Spleen (tissue), 11 donors: ENCODE data around the gene RNF17. TPM values are rescaled to one million over a fixed set of nuclear protein-coding genes. Genes with fewer than 3 reads are reported as not detected.

Experiments
- DNase-seq: peaks from one replicate; pipeline ENCODE4 v3.0.0-alpha.2; 2020
- H3K27ac ChIP-seq, 8 donors: fragments of 200-600 bp; sonication (generic) in 7 of 8; 1 replicate in 4 of 8; 2 replicates in 4 of 8; pipeline versions ENCODE4 v1.5.0 to v1.8.0; 2016 to 2021; ENCODE audit warnings: inconsistent platforms in 4 of 8, mild to moderate bottlenecking in 4 of 8, moderate library complexity in 1 of 8
- H3K27me3 ChIP-seq, 7 donors: fragments of 200-600 bp; sonication (generic) in 6 of 7; replicated peaks in 1 of 7; 1 replicate in 4 of 7; 2 replicates in 3 of 7; pipeline versions ENCODE4 v1.5.0 to v1.8.0; 2016 to 2021; ENCODE audit warnings: inconsistent platforms in 3 of 7, mild to moderate bottlenecking in 1 of 7
- H3K36me3 ChIP-seq, 6 donors: fragments of 200-600 bp; sonication (generic) in 5 of 6; 1 replicate in 4 of 6; 2 replicates in 2 of 6; pipeline versions ENCODE4 v1.5.0 to v1.8.0; 2016 to 2021; ENCODE audit warnings: inconsistent platforms in 2 of 6
- H3K4me1 ChIP-seq, 6 donors: fragments of 200-600 bp; sonication (generic) in 5 of 6; 1 replicate in 3 of 6; 2 replicates in 3 of 6; pipeline versions ENCODE4 v1.5.0 to v1.8.0; 2016 to 2021; ENCODE audit warnings: inconsistent platforms in 3 of 6
- H3K4me3 ChIP-seq, 8 donors: fragments of 200-600 bp; sonication (generic) in 7 of 8; 1 replicate in 4 of 8; 2 replicates in 4 of 8; pipeline versions ENCODE4 v1.5.0 to v1.8.0; 2016 to 2021; ENCODE audit warnings: inconsistent platforms in 4 of 8, mild to moderate bottlenecking in 4 of 8, moderate library complexity in 2 of 8
- H3K9me3 ChIP-seq, 8 donors: fragments of 200-600 bp; sonication (generic) in 7 of 8; 1 replicate in 4 of 8; 2 replicates in 4 of 8; pipeline versions ENCODE4 v1.5.0 to v1.8.0; 2016 to 2021; ENCODE audit warnings: inconsistent platforms in 4 of 8
- POLR2A ChIP-seq, 3 donors: fragments of 450-650 bp; IDR thresholded peaks; one replicate each; pipeline ENCODE4 v1.5.1; 2017; ENCODE audit warnings: antibody characterized with exemption in 3 of 3, mild to moderate bottlenecking in 1 of 3
- POLR2AphosphoS5 ChIP-seq, 3 donors: sonication (generic); formaldehyde crosslinking; IDR thresholded peaks; one replicate each; pipeline ENCODE4 v1.5.1; 2017; ENCODE audit warnings: antibody characterized with exemption in 3 of 3
- WGBS, 5 donors: extraction: QIAGEN DNeasy Blood & Tissue Kit in 3 of 5; methylation state at CpG; one replicate each; pipeline versions ENCODE4 v1.1.5 to v1.1.7; 2013 to 2018; 5-methylcytosine and 5-hydroxymethylcytosine counted together
- intact Hi-C: fragments of 100-400 bp; cut with DNase I; formaldehyde crosslinking; loops from one replicate; pipeline ENCODE4 v1.15.0; 2023; ENCODE audit warnings: low total_unique reads
- polyA plus RNA-seq, 3 donors: library from polyadenylated mRNA; stranded (reverse); fragments of 200-250 nt; gene quantifications; one replicate each; pipeline ENCODE4 v1.2.1, GENCODE V29; 2013
- total RNA-seq, 7 donors: library from RNA; depleted of rRNA in 3 of 7; stranded (reverse); fragments of >200 nt in 3 of 7; fragmentation: NEBNext Ultra II Directional in 4 of 7; extraction: Animal tissue kit (Norgen Biotek cat#: 25700) in 4 of 7; gene quantifications; one replicate each; pipeline versions ENCODE4 v1.1.0 to v1.2.1, GENCODE V29; 2016 to 2021
- TF ChIP-seq, protein P1 (sequence below), 11 experiments: fragments of 200-600 bp in 7 of 11; fragments of 450-650 bp in 4 of 11; sonication (generic) in 4 of 11; IDR thresholded peaks in 8 of 11; conservative IDR thresholded peaks in 3 of 11; 1 replicate in 7 of 11; 2 replicates in 4 of 11; pipeline versions ENCODE4 v1.4.0 to v1.8.0; 2016 to 2021; ENCODE audit warnings: antibody characterized with exemption in 11 of 11, inconsistent platforms in 4 of 11, mild to moderate bottlenecking in 1 of 11
- donor health status: healthy with polysubstance abuse.
- donor health status: DM: no; HTN: no; CAD: no; lungs with moderate emphysema.
- donor health status: DM: no; HTN: no; CAD: no.
- donor health status: Bipolar disorder and iron deficiency.
- donor health status: healthy.
- donor health status: DM: no; HTN: no; CAD: no.
- donor health status: DM: yes; HTN: yes; CAD: no.

The RNF17 gene
- total and polyA plus RNA-seq, 10 donors, result 0.02 to 0.38 (median 0.24) TPM; not detected in 6

DNA sequence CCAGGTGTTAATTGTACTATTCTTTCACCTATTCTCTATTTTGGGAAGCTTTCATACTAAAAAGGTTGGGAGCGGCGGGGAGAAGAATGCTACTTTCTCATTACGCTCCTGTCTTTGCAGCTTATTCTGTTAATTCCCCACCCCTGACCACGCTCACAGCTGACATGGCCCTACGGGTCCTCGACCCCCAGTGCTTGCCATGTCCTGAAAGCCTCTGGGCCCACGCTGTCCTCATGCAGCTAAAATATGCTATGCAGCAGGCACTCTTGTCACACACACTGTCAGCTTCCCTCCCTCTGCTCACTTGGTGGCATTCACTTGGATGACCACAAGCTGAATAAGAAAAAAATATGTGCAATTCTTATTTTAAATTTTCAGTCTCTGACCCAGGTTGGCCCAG is 126.3 kb downstream of the RNF17 start:
- WGBS, 5 donors, result 87 to 98% (median 97%) methylated on average over 7 of the region's 7 CpGs
- no peak for TF ChIP-seq POLR2AphosphoS5 (IDR thresholded peaks at IDR 0.05)
- TF ChIP-seq, protein P1, sequence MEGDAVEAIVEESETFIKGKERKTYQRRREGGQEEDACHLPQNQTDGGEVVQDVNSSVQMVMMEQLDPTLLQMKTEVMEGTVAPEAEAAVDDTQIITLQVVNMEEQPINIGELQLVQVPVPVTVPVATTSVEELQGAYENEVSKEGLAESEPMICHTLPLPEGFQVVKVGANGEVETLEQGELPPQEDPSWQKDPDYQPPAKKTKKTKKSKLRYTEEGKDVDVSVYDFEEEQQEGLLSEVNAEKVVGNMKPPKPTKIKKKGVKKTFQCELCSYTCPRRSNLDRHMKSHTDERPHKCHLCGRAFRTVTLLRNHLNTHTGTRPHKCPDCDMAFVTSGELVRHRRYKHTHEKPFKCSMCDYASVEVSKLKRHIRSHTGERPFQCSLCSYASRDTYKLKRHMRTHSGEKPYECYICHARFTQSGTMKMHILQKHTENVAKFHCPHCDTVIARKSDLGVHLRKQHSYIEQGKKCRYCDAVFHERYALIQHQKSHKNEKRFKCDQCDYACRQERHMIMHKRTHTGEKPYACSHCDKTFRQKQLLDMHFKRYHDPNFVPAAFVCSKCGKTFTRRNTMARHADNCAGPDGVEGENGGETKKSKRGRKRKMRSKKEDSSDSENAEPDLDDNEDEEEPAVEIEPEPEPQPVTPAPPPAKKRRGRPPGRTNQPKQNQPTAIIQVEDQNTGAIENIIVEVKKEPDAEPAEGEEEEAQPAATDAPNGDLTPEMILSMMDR (IDR thresholded peaks at IDR 0.05 in 8 of 11, conservative IDR thresholded peaks at IDR 0.05 in 3 of 11), result no peak
- TF ChIP-seq POLR2A (IDR thresholded peaks at IDR 0.05), result no peak
- no peaks in the 10 kb centered on the region for H3K9me3 ChIP-seq
- peaks cover 0 to 93% (median 3%) of the 10 kb centered on the region in 6 donors for H3K36me3 ChIP-seq
- H3K27me3 ChIP-seq, result no peaks in the 10 kb centered on the region
- intact Hi-C loops, result no loop called here
- no peaks in the 10 kb centered on the region for H3K4me1 ChIP-seq
- no peak overlapping the region for H3K4me3 ChIP-seq
- no peak for DNase-seq
- no peak overlapping the region for H3K27ac ChIP-seq

DNA sequence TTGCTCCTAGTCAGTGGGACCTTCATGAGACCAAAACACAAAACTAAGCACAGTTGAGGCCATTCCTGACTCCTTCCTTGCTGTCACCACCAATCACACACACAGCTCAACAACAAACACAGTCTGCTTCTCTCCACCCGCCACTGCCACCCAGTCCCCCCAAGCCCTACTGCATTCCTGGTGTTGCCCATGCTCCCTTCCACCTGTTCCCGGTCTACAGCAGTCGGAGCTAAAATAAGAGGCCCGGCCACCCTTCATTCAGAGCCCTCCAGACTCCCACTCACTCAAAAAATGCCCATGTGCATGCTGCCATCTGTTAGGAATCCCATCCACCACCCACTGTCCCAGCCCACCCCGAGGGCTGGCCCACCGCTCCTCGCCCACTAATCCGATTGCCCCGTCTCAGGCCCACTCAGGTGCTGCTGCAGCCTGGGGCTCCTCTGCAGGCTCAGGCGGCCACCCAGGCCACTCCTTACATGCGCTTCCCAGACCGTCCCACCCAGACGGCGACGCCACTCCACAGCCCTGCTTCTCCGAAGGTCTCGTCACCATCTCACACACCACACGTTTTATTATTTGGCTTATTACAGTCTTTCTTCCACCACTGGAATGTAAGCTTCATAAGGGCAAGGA is 127.6 kb downstream of the RNF17 start:
- H3K27ac ChIP-seq, result no peak overlapping the region
- WGBS, 5 donors, result 91 to 99% (median 97%) methylated on average over 18 of the region's 18 CpGs
- no peaks in the 10 kb centered on the region for H3K27me3 ChIP-seq
- no peak for TF ChIP-seq POLR2AphosphoS5 (IDR thresholded peaks at IDR 0.05)
- TF ChIP-seq, protein P1 (IDR thresholded peaks at IDR 0.05 in 8 of 11, conservative IDR thresholded peaks at IDR 0.05 in 3 of 11), result no peak
- no peak for TF ChIP-seq POLR2A (IDR thresholded peaks at IDR 0.05)
- no peaks in the 10 kb centered on the region for H3K4me1 ChIP-seq
- intact Hi-C loops, result no loop called here
- no peaks in the 10 kb centered on the region for H3K9me3 ChIP-seq
- no peak for DNase-seq
- no peak overlapping the region for H3K4me3 ChIP-seq
- H3K36me3 ChIP-seq, result peaks cover 0 to 89% (median 3%) of the 10 kb centered on the region in 6 donors

DNA sequence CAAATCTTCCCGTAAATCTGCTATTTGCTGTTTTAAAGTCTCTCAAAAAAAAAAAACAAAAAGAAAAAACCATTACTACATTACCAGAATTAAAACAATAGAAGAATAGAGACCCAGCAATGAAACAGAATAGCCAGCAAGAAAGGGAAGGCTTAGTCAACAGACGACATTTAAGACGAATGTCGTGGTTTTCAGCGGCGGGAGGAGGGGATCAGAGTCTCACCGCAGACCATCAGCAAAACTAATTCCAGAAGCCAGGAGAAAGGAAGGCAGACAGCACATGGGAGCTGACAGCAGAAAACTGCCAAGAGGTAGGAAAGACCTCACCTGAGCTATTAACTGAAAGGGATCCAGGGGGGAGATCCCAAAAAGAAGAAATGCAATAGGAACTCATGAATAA is 128.9 kb downstream of the RNF17 start:
- intact Hi-C loops, result no loop called here
- 85 to 94% (median 92%) methylated on average over 7 of the region's 7 CpGs for WGBS, 5 donors
- no peaks in the 10 kb centered on the region for H3K27me3 ChIP-seq
- H3K36me3 ChIP-seq, result peaks cover 0 to 89% (median 3%) of the 10 kb centered on the region in 6 donors
- H3K27ac ChIP-seq, result no peak overlapping the region
- TF ChIP-seq POLR2AphosphoS5 (IDR thresholded peaks at IDR 0.05) (no peak), POLR2A (IDR thresholded peaks at IDR 0.05) (no peak)
- TF ChIP-seq, protein P1 (IDR thresholded peaks at IDR 0.05 in 8 of 11, conservative IDR thresholded peaks at IDR 0.05 in 3 of 11), result no peak
- DNase-seq, result no peak
- H3K4me1 ChIP-seq, result no peaks in the 10 kb centered on the region
- no peaks in the 10 kb centered on the region for H3K9me3 ChIP-seq
- H3K4me3 ChIP-seq, result no peak overlapping the region

DNA sequence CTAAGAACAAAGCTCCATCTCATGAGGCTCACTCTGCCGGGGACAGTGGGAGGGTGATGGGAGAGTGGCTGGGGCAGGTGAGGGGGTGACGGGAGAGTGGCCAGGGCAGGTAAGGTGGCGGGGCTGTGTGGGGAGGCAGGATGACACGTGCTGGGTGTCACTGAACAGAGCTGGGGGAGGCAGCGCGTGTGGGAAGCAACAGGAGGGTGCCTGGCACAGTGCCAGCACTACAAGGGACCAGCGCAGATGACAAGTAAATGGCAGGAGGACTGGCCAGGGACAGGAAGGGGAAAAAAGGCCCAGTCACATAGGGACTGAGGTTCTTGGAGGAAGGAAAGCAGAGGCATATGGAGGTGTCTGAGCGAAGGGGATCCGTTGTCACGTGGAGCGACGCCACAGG is 129.9 kb downstream of the RNF17 start:
- no peaks in the 10 kb centered on the region for H3K4me1 ChIP-seq
- TF ChIP-seq, protein P1 (IDR thresholded peaks at IDR 0.05 in 8 of 11, conservative IDR thresholded peaks at IDR 0.05 in 3 of 11), result no peak
- TF ChIP-seq POLR2AphosphoS5 (IDR thresholded peaks at IDR 0.05) (no peak), POLR2A (IDR thresholded peaks at IDR 0.05) (no peak)
- no peak overlapping the region for H3K27ac ChIP-seq
- no peak overlapping the region for H3K4me3 ChIP-seq
- WGBS, 5 donors, result 92 to 97% (median 95%) methylated on average over 12 of the region's 12 CpGs
- H3K27me3 ChIP-seq, result no peaks in the 10 kb centered on the region
- intact Hi-C loops, result no loop called here
- peaks cover 0 to 92% (median 3%) of the 10 kb centered on the region in 6 donors for H3K36me3 ChIP-seq
- H3K9me3 ChIP-seq, result no peaks in the 10 kb centered on the region
- DNase-seq, result no peak
